Activated CD4-positive, alpha-beta T cell treated with anti-CD3 and anti-CD28 coated beads, Interleukin-2, amount 10 ng/mL, durations not matched to agents 24 days and 14 days (primary cell): ENCODE measurements around the gene NRXN3. TPM values are rescaled to one million over a fixed set of nuclear protein-coding genes. Genes with fewer than 3 reads are reported as not detected.

ENCODE experiments used
- DNase-seq: peaks from one replicate; pipeline ENCODE4 v3.0.0; 2022
- H3K27ac Mint-ChIP-seq: one replicate; pipeline ENCODE4 v1.8.0; 2022; ENCODE audit warnings: mild to moderate bottlenecking, mixed read lengths
- H3K27me3 Mint-ChIP-seq: one replicate; pipeline ENCODE4 v1.8.0; 2022; ENCODE audit warnings: mixed read lengths
- H3K36me3 Mint-ChIP-seq: one replicate; pipeline ENCODE4 v1.8.0; 2022; ENCODE audit warnings: low read depth, mild to moderate bottlenecking, mixed read lengths
- H3K4me1 Mint-ChIP-seq: one replicate; pipeline ENCODE4 v1.8.0; 2021; ENCODE audit warnings: mixed read lengths
- H3K4me3 Mint-ChIP-seq: one replicate; pipeline ENCODE4 v1.8.0; 2022; ENCODE audit warnings: mild to moderate bottlenecking, moderate library complexity, mixed read lengths
- H3K9me3 Mint-ChIP-seq: one replicate; pipeline ENCODE4 v1.8.0; 2021; ENCODE audit warnings: mixed read lengths
- intact Hi-C: fragments of 100-400 bp; cut with micrococcal nuclease; formaldehyde crosslinking; loops from one replicate; pipeline ENCODE4 v1.15.1; 2023
- total RNA-seq: library from RNA; stranded (reverse); gene quantifications from 2 replicates; pipeline ENCODE4 v1.2.3, GENCODE V29; 2022

The NRXN3 gene
- total RNA-seq, 1 donor from 2014 or later, result not detected

DNA sequence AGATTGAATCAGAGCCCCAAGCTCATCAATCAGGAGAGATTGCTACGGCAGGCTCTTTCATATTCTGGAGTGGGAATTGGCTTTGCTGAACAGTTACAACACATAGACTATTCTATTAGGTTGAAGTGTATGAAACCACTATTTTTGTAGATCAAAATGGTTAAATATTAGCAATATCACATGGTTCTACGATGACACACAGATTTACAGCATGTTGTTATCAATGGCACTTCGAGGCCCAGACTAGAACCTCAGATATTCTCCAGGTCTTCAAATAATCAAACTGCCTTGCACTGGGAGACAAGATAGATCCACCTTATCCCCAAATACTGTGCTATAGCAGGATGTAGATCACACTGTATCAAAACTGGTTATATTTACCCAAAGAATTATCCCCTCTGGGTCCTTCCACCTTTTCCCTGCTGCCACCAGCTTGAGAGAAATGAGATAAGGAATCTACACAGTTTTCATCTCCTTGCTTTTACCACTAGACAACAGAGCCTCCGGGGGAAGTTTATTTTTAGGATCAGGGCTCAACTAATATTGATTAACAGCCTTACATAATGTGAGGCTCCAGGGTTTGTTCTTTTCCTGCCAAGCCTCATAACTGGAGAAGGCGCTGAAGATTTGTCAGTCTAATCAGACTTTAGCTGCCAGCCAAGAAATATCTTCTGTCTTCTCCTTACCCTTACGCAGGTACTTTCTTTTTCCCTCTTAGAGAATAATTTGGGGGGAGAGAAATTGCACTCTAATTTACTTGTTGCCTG, 1534.1 kb downstream of the NRXN3 start:
- Mint-ChIP-seq H3K27ac (no peak overlapping the region), H3K27me3 (no peaks in the 10 kb centered on the region), H3K9me3 (no peaks in the 10 kb centered on the region), H3K4me1 (no peaks in the 10 kb centered on the region), H3K4me3 (no peak overlapping the region), H3K36me3 (no peaks in the 10 kb centered on the region)
- intact Hi-C loops, result no loop called here
- no peak for DNase-seq

DNA sequence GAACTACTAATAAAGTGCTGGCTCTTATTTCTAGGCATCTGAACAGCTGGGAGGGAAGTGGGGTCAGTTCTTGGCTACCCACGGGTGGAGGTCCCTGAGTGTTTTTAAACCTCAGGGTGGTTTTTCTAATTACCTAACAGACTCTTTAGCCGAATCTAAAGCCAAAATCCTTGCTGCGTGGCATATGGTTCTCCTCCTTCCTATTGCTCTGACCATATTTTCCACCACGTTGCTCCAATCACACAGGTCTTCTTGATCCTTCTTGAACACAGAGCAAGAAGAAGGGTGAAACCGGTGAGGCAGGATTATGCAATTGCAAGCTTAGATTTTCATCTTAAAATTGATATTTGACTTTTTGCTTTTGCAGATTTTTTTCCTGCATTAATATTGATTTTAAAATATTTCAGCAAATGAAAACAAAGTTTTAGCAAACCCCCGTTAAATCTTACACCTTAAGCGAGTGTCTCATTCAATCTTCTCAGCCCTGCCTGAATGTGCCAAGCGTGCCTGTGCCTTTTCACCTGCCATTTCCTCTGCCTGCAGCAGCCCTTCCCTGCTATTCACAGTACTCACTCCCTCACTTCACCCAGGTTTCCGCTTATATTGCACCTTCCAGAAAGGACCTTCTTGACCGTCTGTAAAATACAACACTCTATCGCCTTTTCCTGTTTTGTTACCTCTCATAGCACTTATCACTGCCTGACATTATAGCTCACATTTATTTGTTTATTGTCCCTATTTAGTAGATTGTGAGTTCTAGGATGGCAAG, 1535.1 kb downstream of the NRXN3 start:
- Mint-ChIP-seq H3K4me3 (no peak overlapping the region), H3K36me3 (no peaks in the 10 kb centered on the region), H3K9me3 (no peaks in the 10 kb centered on the region), H3K4me1 (no peaks in the 10 kb centered on the region), H3K27ac (no peak overlapping the region), H3K27me3 (no peaks in the 10 kb centered on the region)
- no peak for DNase-seq
- intact Hi-C loops, result no loop called here

DNA sequence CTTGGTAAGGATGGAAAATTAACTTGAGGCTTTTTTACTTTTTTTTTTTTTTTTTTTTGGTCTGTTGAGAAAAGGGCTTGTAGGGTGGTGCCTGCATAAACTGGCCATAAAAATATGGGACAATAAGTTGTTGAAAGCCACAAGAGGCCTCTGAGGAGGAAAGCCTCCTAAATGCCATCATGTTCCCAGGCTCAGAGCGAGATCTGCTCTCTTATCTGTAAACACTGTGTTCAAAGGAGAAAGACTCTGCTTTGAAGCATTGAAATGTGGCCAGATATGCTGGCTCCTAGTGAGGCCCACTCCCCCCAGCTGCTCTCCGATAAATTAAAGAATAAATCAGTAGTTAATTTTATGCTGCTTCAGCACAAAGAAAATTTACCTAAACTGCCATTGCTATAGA, 1536.2 kb downstream of the NRXN3 start:
- H3K27me3 Mint-ChIP-seq, result no peaks in the 10 kb centered on the region
- intact Hi-C loops, result no loop called here
- H3K36me3 Mint-ChIP-seq, result no peaks in the 10 kb centered on the region
- H3K9me3 Mint-ChIP-seq, result no peaks in the 10 kb centered on the region
- no peak for DNase-seq
- no peak overlapping the region for H3K27ac Mint-ChIP-seq
- H3K4me1 Mint-ChIP-seq, result no peaks in the 10 kb centered on the region
- H3K4me3 Mint-ChIP-seq, result no peak overlapping the region

DNA sequence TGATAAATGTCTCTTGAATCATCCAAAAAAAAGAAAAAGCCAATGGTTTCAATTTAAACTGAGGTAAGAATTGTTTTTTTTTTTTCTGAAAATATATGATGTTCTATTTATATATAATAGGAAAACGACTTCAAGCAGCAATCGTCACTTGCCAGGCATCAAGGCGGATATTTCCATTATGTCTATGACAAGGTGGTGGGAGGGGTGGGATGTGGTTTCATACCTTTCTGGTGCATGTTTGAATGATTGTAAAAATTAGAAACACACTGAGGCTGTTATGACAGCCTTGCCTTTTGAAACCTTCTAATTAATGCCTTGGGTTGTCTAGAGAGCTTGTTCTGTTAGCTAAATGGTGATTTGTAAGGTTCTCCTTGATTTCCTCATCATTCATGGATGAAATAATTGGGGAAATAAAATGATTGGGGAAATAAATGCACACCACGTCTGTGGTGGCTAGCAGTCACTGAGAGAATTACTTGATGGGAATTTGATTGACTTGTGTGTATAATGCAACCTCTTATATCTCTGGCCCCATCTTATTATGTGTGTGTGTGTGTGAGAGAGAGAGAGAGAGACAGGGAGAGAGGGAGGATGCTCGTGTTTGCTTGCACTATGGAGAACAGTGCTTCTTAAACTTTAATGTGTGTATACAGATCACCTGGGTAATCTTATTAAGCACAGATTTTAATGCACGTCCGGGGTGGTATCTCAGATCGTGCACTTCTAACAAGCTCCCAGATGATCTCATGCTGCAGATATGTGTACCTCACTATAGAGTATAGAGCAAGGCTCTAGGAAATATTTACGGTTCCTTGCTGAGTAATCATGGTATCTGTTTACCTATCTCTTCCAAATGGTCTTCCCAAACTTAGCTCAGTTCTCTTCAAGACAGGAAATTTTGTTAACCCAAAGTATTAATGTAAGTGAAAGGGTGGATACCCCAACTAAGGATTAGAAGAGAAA, 1538.5 kb downstream of the NRXN3 start:
- H3K36me3 Mint-ChIP-seq, result no peaks in the 10 kb centered on the region
- H3K27ac Mint-ChIP-seq, result no peak overlapping the region
- no peak overlapping the region for H3K4me3 Mint-ChIP-seq
- no peak for DNase-seq
- H3K27me3 Mint-ChIP-seq, result no peaks in the 10 kb centered on the region
- no peaks in the 10 kb centered on the region for H3K4me1 Mint-ChIP-seq
- H3K9me3 Mint-ChIP-seq, result no peaks in the 10 kb centered on the region
- intact Hi-C loops, result no loop called here

DNA sequence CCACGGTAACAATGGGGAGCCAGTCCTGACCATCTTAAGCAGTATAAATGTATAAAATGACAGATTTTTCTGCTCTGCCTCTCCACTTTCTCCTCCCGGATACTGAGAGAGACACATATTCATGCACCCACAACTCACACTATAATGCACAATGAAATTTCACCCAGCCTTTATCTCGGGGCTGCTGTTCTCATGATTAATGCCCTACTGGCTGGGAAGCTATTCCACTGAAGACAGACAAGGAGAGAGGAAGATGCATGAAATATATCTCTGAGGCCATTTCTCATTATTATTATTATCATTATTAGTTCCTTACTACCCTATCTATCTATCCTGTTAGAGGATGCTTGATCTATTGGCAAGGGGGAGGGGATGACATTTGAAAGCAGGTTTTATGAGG, 1539.4 kb downstream of the NRXN3 start:
- H3K27me3 Mint-ChIP-seq, result no peaks in the 10 kb centered on the region
- intact Hi-C loops, result no loop called here
- no peak overlapping the region for H3K4me3 Mint-ChIP-seq
- H3K4me1 Mint-ChIP-seq, result no peaks in the 10 kb centered on the region
- no peak overlapping the region for H3K27ac Mint-ChIP-seq
- no peak for DNase-seq
- no peaks in the 10 kb centered on the region for H3K9me3 Mint-ChIP-seq
- no peaks in the 10 kb centered on the region for H3K36me3 Mint-ChIP-seq

DNA sequence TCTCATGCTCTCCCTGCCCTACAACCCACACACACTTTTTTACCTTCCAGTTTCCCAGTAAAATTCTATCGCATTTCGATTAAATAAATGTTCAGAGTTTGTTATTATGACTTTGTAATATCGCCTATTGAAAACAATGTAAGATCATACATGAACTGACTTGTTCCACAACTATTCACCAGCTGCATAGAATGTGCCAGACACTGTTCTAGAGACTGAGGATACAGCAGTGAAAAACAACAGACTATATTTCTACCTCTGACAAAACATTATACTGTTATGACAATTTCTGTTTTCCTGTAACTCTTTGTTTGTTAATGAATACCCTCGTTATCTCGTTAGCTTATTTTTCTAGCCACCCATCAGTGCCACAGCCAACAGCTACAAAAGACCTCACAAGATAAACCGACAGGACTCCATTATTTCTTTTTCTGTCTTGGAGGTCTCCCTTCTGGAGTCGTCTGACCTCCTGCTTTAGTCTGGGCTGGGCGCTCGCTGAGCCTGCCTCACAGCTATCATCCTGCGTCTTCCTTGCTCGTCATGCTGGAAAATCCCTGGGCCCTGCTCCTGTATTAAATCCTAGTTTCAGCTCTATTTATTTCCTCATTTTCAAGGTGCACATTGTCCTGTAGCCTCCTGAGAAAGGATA, 1542.3 kb downstream of the NRXN3 start:
- no peaks in the 10 kb centered on the region for H3K9me3 Mint-ChIP-seq
- no peak overlapping the region for H3K27ac Mint-ChIP-seq
- intact Hi-C loops, result no loop called here
- no peak for DNase-seq
- no peaks in the 10 kb centered on the region for H3K27me3 Mint-ChIP-seq
- no peaks in the 10 kb centered on the region for H3K4me1 Mint-ChIP-seq
- H3K36me3 Mint-ChIP-seq, result no peaks in the 10 kb centered on the region
- H3K4me3 Mint-ChIP-seq, result no peak overlapping the region

DNA sequence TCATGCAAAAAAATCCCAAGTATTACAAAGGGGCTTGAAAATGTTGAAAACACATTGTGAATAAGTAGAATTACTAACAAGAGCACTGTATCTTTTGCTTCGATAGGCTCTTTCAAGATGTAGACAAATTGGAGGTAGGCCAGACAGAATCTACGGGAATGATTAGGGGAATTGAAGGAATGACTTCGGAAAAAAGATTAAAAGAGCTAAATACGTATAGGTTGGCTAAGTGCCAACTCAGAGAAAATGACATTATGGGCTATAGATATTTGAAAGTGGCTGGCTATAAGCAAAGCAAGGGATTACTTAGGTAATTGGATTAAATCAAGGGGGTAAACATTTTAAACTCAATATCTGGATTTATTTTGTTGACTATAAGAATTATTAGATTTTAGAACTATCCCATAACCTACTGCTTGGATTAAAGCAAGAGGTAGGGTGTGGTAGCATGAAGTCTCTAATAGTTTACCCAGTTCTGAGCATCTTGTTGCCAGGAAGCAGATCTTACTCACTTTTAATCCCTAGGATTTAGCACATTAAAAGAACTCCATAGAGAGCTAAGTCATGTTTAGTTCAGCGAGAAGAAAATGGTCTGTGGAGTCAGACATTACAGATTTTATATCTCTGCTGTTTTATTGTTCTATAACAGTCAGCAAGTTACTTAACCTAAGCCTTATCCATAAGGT, 1551.4 kb downstream of the NRXN3 start:
- intact Hi-C loops, result no loop called here
- DNase-seq, result no peak
- Mint-ChIP-seq H3K27me3 (no peaks in the 10 kb centered on the region), H3K27ac (no peak overlapping the region), H3K36me3 (no peaks in the 10 kb centered on the region), H3K9me3 (no peaks in the 10 kb centered on the region), H3K4me3 (no peak overlapping the region), H3K4me1 (no peaks in the 10 kb centered on the region)

DNA sequence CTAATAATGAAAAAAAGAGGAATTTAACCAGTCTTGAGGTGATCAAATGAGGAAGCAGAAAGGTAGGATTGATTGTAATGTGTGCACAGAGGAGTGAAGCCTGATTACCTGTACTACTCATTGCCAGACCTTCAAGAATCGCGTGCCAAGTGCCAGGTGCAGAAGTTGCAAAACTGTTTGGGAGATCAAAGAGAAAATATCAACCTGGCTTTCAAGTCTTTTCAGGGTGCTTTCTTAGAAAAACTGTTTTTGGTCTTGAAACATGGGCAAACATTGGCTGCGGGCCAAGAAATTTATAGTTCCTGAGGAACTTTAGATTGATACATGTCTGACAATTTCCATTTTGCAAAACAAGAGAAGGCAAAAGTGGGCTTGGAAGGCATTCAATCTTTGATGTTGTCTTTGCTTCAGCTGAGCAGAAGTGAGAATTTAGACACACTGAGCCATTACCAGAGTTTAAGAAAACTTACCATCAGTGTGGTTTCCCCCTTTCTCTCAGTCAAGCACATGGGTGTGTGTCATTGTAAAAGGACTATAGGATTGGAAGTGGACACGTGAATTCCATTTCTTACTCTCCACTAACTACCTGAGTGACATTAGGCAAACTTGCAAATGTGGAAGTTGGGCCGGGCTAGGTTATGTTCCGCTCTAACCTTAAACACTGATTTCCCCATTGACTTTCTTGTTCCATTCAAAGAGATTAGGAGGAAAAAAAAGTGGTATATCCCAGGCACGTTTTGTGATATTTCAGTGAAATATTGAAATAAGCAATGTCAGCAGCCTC, 1555.0 kb downstream of the NRXN3 start:
- Mint-ChIP-seq H3K36me3 (no peaks in the 10 kb centered on the region), H3K27ac (no peak overlapping the region), H3K4me1 (no peaks in the 10 kb centered on the region), H3K4me3 (no peak overlapping the region), H3K27me3 (no peaks in the 10 kb centered on the region), H3K9me3 (no peaks in the 10 kb centered on the region)
- intact Hi-C loops, result no loop called here
- no peak for DNase-seq

DNA sequence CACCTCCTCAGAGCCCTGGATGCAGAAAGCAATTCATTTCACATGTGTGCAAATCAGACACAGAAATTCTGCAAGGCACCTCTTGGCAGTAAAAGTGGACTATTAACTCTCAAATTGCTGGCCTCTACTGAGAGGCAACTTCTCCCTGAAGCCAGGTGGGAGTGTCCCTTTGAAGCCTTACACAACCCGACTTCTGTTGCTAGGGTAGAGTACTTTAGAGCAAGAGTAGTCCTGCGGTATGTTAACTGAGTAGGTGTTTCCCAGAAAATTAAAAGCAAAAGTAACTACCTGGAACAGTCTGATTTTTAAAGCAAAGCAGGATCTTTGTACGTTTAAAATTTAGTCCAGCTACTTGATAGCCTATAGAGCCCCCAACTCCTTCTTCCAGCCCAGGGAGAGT, 1557.7 kb downstream of the NRXN3 start:
- no peak for DNase-seq

DNA sequence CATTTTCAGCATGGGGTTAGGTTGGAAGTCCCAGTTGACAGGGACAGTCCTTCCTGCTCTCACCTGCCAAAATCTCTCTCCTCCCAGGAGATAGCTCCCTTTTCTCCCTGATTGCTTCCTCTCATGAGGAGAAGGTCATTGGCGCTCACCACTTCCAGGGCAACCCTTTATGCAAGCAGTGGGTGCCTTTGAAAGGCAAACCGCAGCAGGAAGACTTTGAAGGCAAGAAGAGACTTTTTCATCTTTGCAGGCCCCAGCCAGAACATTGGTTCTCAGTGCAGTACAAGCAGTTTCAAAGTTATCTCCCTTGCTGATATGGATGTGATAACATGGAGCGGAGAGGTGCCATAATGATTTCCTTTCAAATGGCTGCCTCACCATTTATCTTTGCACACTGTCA, 1558.2 kb downstream of the NRXN3 start:
- H3K4me3 Mint-ChIP-seq, result no peak overlapping the region
- no peaks in the 10 kb centered on the region for H3K4me1 Mint-ChIP-seq
- no peak overlapping the region for H3K27ac Mint-ChIP-seq
- H3K27me3 Mint-ChIP-seq, result no peaks in the 10 kb centered on the region
- DNase-seq, result no peak
- intact Hi-C loops, result no loop called here
- no peaks in the 10 kb centered on the region for H3K9me3 Mint-ChIP-seq
- H3K36me3 Mint-ChIP-seq, result no peaks in the 10 kb centered on the region

More for the DNA sequence above, 1557.7 kb downstream of the NRXN3 start:
- Mint-ChIP-seq H3K27ac (no peak overlapping the region), H3K9me3 (no peaks in the 10 kb centered on the region), H3K36me3 (no peaks in the 10 kb centered on the region), H3K27me3 (no peaks in the 10 kb centered on the region), H3K4me3 (no peak overlapping the region), H3K4me1 (no peaks in the 10 kb centered on the region)
- intact Hi-C loops, result no loop called here

DNA sequence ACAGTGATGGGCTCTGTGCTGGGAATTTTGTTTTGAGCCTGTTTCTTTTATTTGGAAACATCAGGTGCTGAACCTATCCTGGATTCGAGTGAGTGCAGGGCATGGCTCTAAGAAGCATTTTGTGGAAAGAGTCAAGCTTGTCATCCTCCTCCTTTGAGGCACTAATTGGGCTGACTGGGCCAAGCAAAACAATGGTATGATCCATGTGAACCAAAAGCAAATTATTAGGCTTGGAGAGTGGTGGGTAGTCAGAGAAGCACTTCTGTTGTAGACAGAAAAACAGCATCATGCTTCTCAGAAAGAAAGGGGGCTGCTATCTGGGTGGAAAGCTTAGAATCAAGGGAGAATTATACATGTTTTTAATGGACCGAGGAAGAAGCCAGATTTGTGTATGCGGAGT, 1559.6 kb downstream of the NRXN3 start:
- Mint-ChIP-seq H3K27ac (no peak overlapping the region), H3K36me3 (no peaks in the 10 kb centered on the region), H3K4me3 (no peak overlapping the region), H3K9me3 (no peaks in the 10 kb centered on the region), H3K27me3 (no peaks in the 10 kb centered on the region), H3K4me1 (no peaks in the 10 kb centered on the region)
- intact Hi-C loops, result no loop called here
- no peak for DNase-seq

DNA sequence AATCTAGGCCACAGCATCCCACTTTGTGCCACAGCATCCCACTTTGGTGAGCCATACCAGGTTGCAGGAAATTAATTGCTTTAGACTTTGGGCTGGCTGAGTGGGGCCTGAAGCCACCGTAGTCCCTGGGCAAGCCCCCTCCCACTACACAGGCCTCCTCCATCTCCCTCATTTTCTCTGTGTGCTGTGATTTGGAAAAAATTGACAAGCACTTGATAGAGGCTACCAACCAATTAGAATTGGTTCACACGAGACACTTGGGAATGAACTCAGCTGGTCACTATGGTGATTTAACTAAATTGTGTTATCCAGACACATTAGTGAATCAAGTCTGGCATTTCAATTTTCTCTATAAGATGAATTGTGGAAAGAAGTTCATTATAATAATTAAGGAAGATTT, 1560.0 kb downstream of the NRXN3 start:
- Mint-ChIP-seq H3K9me3 (no peaks in the 10 kb centered on the region), H3K27ac (no peak overlapping the region)

More for the DNA sequence above, 1560.0 kb downstream of the NRXN3 start:
- Mint-ChIP-seq H3K4me3 (no peak overlapping the region), H3K4me1 (no peaks in the 10 kb centered on the region), H3K36me3 (no peaks in the 10 kb centered on the region), H3K27me3 (no peaks in the 10 kb centered on the region)
- DNase-seq, result no peak
- intact Hi-C loops, result no loop called here
